HG03521 (cell line): ENCODE results near the gene IQSEC3.

Experiments
- ATAC-seq: cut with Tn5 transposase; IDR thresholded peaks from one replicate; pipeline ENCODE4 v1.9.1; 2021; ENCODE audit warnings: mild to moderate bottlenecking, moderate library complexity; ENCODE audit not compliant: unreplicated experiment

IQSEC3 gene

DNA sequence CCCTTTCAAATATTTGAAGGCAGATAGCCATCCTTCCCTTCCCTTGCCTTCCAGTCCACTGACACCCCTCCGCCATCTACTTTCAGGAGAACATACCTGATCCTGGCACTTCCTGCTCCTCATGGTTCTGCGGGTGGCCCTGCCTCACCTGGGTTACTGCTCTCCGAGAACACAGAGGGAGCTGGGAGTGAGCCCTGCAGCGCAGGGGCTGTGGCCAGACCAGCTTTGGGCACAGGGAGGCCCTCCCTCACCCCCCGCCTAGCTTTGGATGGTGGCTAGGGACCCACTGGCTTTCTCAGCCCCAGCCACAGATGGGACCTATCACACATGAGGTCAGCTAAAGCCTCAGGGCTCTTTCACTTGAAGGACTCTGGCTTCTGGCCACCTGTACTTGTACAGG, 12.4 kb downstream of the IQSEC3 start:
- no peak for ATAC-seq

DNA sequence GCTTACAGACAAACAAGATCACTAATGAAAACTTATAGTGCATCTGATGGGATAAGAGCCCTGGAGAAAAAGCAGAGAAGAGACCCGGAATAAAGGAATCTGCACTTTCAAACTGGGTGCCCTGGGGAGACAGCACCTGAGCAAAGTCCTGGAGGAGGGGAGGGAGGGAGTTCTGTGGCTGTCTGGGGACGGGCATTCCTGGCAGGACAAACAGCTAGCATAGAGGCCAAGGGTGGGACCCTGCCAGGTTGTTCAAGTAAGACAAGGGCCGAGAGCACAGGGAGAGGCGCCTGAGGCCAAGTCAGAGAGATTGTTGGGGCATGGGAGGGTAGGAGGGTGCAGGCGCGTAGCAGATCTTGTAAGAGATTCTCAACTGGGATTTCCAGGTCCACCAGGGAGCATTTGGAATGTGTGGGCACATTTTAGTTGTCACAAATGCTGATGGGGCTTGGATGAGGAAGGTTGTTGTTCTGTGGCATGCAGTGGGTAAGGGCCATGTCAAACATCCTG, 14.2 kb downstream of the IQSEC3 start:
- ATAC-seq: no peak

DNA sequence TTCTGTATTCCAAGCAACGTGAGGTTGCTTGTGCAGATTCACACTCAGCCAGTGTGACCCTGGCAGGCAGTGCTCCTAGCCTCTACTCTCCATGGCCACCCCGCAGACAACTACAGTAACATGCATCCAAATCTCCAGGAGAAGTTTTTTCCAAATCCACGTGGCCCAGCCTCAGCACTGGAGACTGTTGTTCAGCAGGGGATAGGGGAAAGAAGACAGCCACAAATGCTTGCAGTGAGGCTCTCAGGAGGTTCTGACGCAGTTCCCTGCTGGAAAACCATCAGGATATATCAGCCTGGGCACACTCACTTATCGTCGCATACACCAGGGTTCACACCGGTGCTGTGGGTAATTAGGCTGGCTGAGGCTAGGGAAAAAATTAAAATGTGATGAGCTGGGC, 16.2 kb downstream of the IQSEC3 start:
- ATAC-seq: no peak

DNA sequence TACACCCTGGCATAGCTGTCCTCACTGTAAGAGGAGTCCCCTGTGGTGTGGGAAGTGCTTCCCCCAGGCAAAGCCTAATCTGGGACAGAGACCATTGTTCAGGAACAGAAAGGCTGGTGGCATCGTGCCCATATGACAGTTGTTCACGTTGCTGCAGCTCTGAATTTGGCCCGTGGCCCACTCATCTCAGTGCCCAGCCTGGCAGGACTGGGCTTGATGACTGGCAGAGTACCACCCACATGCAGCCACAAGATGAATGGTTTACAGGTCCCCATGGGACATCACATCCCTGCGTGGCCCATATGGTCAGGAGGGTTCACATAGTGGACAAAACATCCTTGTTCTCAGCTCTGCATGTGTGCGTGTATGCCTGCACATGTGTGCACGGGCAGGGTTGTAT, 17.5 kb downstream of the IQSEC3 start:
- no peak for ATAC-seq

DNA sequence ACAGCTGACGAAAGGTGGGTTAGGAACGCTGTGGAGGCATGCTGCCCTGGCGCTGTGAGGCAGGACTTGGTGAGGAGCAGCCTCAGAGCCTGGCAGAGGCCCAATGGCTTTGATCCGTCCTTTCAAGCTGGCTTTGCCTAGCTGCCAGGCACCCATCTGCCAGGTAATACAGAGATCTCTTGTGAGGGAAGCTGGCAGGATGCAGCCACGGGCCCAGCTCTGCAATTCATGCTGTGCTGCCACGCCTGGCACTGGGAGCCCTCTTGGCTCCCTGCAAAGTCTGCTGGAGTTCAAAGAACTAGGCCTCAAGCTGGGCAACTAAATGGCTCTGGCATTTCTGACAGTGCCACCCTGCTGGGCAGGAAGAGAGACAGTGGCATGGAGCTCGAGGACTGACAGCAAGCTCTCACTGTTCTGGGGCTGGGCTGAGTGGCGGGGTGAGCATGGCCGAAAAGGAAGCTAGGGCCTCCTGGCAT, 18.7 kb downstream of the IQSEC3 start:
- ATAC-seq: no peak

DNA sequence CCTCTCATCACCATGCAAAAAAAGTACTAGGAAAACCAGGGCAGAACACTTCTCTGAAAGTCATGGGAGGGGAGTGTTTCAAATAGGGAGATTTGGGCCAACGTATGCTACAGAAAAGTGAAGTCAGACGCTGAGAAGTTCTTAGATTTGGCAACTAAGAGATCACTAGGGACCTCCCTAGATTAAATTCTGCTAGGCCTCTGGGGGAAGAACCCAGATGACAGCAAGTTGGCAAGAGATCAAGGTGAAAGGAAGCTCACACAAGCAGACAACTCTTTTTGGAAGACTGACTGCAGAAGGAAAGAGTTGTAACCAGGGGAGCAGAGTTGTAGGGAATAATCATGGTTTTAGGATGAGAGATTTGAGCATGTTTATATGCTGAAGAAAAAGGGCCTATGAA, 20.7 kb downstream of the IQSEC3 start:
- no peak for ATAC-seq

DNA sequence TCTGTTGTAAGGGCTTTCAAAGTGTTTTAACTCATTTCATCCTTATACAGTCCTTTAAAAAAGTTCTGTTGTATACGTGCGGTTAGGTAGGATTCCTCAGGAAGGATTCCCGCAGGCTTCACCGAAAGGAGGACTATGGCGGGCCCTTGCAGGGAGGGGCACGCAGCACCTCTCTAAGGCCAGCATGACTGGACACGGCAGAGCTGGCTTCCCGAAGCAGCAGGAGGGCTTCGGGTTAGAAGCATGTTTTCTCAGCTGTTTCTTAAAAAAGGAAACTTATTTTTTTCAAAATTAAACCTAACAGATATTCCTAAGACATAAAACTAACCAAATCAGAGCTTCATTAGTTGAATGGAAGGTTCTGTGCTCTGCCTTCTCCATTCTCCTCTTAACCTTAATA, 21.3 kb downstream of the IQSEC3 start:
- ATAC-seq: no peak

DNA sequence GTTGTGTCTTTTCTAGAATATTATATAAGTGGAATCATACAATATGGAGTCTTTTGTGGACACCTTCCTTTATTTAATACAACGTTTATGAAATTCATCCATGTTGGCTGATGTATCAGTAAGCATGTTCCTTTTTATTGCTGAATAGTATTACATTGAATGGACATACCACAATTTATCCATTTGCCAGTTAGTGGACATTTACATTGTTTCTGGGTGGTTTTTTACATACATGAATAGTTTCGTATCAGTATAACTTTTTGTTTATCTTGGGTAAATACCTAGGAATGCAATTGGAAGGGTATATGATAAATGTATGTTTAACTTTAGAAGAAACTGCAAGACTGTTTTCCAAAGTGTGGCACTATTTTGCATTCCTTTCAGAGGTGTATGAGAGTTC, 23.1 kb downstream of the IQSEC3 start:
- ATAC-seq: no peak

DNA sequence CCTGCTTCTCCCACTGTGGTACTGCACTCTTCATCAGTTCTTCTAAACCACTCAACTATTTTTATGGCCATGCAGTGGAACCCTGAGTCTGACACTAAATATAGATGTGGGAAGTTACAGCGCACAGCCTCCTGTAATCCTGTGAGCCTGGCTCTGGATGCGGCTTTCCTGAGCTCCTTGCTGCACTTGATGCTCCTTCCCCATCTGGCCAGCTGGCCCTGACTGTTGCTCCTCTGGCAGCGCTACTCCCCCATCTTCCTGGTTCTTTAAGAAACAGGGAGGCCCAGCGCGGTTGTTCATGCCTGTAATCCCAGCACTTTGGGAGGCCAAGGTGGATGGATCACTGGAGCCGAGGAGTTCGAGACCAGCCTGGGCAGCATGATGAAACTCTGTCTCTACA, 24.6 kb downstream of the IQSEC3 start:
- no peak for ATAC-seq

DNA sequence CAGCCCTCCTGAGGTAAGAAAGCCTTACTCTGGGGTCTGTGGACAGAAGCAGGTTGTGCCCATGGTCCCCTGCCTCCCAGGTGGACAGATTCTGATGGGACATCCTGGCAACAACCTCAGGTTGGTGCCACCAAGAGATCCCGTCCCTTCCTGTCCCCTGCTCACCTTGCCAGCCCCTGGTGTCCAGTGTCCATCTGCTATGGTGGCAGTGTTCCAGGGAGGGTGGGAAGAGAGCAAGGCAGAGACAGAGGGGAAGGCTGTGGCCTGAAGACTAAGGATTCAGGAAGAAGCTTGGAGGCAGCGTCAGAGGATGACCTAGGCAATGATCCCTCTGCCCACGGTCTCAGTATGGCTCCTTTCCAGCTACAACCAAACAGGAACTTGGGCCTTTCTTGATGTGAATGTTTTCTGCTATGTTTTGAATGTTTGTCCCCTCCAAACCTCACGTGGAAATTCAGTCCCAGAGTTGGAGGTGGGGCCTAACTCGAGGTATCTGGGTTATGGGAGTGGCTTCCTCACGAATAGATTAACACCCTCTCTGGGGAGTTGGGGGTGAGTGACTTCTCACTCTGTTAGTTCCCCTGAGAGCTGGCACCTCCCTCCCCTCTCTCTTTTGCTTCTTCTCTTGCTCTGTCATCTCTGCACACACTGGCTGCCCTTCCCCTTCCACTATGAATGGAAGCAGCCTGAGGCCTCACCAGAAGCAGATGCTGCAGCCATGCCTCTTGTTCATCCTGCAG, 26.9 kb downstream of the IQSEC3 start:
- ATAC-seq: no peak

DNA sequence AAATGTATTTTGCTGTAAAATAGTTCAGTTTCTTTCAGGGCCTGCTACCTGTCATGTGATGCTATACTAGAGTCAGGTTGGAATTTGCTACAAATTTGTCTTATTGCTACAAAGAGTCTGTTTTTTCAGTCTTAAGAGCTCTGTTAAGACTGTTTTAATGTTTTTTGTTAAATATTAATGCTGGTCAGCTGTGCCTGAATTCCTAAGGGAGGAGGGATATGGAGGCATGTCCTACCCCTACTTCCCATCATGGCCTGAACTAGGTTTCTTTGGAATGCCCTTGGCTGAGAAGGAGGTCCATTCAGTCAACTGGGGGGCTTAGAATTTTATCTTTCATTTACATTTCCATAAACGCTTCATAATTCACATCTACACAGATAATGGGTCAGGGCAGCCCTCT, 30.0 kb downstream of the IQSEC3 start:
- ATAC-seq: no peak

DNA sequence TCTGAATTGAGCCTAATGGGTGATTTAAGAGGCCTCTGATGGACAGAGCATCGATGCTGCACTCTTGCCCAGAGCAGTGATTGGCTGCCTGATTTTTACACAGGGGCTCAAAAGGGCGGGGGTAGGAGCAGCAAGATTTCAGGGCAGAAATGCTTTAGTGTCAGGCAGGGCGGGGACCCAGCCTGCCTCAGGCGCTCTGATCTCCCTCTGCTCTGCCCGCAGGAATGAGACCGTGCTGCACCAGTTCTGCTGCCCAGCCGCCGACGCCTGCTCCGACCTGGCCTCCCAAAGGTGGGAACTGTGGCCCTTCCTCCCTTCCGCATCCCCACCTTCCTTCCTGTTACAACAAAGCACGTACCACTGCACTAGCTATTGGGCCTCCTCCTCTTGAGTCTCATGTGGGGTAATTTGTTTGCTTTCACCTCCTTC, 32.4 kb downstream of the IQSEC3 start:
- no peak for ATAC-seq

DNA sequence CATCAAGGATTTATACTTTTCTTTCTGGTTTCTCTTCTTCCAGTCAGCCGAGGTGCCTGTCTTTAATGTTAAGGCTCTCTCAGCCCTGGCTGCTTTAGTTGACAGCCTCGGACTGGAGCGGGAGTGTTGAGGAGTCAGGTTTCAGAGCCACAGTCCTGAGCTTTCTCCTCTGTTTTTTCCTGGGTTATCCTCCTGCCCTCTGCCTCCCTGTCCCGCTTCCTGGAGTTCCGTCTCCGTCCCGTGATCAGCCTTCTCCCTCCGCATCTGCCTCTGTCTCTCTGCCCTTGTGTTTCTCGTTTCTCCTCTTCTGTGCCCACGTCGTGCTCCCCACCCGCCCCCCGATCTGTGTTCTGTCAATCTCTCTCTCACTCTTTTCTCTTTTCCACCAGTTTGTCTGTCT, 33.0 kb downstream of the IQSEC3 start:
- no peak for ATAC-seq

DNA sequence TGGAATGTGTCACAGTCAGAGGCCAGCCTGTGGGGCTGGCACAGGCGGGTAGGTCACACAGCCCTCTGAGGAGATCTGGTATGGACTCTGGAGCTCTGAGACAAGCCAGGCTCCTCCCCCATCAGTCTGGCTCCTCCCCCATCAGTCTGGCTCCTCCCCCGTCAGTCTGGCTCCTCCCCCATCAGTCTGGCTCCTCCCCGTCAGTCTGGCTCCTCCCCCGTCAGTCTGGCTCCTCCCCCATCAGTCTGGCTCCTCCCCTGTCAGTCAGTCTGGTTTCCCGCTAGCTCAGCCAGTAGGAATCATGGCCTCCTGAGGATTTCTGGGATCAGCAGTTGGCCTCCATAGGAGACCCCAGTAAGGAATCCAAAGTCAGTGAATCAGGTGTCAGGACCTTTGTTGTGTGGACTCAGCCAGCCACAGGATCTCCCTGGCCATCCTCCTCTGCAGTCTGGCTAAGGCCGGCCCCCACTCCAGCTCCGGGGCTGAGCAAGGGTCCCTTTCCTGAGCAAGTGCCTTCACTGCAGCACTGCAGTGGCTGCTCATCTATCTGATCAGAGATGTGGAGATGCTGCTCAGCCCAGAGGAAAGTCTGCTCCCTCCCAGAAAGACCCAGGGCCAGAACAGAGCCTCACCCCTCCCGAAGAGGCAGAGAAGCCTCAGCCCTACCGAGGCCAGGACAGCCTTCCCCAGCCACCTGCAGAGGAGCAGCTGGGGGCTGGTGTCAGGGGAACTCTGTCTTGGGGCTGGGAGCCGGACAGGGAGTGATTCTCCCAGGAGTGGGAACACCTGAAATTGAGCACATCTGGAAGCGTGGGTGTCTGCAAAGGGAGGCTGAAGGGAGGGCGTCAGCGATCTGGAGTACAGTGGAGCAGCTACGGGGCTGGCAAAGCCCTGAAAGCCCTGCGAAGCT, 35.7 kb downstream of the IQSEC3 start:
- no peak for ATAC-seq

DNA sequence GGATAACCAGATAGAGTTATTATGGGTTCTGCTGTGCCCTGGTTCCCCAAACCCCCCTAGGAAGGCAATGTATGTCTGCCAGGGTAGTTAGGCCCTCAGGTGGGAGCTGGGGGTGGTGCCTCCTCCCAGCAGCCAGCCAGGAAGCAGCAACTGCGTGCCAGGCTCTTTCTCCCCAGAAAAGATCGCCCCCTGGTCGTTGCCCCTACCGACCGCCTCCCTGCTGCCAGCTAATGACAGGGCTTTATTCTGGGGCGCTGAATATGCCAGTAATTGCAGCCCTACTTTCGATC, 36.3 kb downstream of the IQSEC3 start:
- ATAC-seq: no peak

DNA sequence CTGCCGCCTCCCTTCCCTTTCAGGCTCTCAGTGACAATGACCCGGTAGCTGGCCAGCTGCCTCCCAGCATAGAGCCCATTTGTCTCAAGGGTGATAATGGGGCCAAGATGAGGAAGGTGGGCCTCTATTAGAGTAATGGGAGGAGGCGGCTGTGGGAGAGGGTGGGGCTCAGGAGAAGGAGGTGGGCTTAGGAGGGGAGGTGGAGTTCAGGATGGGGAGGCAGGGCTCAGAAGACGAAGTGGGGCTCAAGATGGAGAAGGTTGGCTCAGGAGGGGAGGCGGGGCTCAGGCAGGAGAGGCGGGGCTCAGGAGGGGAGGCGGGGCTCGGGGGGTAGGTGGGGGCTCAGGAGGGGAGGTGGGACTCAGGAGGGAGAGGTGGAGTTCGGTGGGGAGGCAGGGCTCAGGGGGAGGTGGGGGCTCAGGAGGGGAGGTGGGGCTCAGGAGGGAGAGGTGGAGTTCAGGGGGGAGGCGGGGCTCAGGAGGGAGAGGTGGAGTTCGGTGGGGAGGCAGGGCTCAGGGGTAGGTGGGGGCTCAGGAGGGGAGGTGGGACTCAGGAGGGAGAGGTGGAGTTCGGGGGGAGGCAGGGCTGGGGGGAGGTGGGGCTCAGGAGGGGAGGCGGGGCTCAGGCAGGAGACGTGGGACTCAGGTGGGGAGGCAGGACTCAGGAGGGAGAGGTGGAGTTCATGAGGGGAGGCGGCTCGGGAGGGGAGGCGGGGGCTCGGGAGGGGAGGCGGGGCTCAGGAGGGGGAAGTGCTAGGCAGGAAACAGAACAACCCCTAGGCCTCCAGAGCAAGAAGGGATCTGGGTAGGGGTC, 36.8 kb downstream of the IQSEC3 start:
- no peak for ATAC-seq

DNA sequence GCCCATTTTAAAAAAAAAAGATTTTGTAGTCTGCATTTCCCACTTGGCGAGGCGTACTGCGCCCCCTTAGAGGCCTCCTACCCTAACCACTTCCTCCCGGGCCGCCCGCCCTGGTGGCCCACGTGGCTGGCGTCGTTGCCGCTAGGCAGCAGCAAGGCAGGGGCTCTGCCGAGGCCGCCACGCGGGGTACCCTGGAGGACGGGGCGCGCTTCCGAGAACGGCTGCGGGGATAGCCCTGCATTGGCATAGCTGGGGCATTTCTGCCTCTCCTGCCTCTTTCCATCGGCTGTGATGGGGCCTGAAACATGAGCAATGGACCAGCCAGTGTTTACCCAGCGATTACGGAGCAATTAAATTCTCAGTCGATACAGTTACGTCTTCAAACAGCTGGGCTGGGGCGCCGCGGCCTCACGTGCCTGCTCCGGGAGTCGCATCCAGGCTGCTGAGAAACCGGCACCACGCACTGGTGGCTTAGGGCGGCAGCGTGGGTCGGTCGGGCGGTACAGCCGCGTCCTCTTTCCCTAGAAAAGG, 38.0 kb downstream of the IQSEC3 start:
- ATAC-seq: no peak

DNA sequence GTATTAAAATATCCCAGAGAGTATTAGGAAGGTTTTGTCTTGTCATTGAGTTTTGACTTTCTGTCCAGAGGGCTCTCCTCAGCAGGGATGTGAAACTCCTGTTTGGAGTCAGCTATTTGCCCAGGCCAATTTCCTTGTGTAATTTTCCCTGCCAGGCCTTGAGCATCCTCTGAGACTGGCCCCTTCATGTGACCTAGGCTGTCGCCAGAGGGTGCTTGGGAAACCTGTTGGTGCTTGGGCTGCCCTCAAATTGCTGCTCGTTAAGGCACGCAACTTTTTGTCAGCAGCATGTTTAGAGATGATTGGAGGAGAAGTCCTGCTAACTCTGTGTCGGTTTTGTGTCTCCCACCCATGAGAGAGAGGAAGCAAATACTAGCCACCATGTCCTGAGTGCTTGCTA, 39.1 kb downstream of the IQSEC3 start:
- ATAC-seq: no peak

DNA sequence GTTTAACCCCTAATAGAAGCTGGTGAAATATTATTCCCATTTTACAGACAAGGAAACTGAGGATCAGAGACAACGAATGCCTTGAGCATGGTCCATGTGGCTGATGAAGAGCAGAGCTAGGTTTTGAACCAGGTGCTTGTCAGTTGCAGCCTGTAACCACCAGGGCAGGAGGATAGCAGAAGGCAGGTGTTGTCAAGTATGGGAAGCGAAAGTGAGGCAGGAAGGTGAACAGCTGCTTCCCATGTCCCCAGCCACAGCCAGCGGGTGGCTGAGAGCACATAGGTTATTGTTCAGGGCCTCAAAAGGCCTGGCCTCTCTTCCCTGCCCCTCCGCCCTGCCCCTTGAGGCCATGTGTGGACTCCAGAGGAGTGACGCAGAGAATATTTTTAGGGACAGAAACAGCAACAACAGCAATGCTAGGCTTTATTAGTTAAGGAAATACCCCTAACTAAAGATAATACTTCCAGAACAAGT, 39.6 kb downstream of the IQSEC3 start:
- ATAC-seq: peak; percentile 81

DNA sequence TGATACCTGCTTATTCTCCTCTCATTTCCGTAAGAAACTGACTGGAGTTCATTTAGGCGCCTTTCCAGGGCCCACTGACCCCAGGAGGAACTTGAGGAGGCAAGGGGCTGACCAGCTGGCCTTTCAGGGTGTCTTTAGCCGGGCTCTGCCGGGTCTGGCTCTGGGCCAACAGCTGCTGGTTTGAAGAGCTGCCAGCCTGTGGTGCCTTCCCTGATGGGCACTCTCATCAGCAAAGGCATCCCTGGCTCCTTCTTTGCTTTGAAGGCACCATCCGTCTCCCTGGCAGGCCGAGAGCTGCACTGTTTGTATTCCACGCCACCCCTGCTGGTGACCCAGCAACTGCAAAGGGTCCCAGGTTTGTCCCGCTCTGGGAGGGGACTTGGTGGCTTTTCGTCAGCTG, 42.0 kb downstream of the IQSEC3 start:
- ATAC-seq: no peak

DNA sequence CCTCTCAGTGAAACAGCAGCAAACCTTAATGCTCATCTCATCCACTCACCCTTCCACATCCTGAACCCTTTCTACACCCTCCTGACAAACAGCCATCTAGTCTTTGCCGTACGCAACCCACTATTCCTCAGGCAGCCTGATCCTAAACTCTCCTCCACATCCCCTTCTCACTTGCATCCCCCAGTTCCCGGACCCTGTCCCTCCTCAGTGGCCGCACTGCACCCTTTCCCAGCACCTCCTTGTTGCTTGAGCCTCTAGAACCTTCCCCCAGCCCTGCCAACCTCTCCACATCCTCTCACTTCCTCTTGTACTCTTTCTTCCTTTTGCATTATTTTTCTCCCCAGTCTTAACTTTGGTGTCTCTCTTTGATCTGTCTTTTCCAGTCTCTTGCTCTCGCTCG, 42.9 kb downstream of the IQSEC3 start:
- no peak for ATAC-seq
